GM10847 (cell line): ENCODE data around the gene HOXA3.

Experiments used
- POLR2A ChIP-seq: IDR thresholded peaks from 2 replicates; pipeline ENCODE4 v1.6.1; 2011; ENCODE audit not compliant: insufficient read length; ENCODE audit errors: extremely low read depth

Gene HOXA3

GRCh38 chr7:27166531-27167505 is 14.4 kb upstream of the HOXA3 start:
- no peak for TF ChIP-seq POLR2A

DNA sequence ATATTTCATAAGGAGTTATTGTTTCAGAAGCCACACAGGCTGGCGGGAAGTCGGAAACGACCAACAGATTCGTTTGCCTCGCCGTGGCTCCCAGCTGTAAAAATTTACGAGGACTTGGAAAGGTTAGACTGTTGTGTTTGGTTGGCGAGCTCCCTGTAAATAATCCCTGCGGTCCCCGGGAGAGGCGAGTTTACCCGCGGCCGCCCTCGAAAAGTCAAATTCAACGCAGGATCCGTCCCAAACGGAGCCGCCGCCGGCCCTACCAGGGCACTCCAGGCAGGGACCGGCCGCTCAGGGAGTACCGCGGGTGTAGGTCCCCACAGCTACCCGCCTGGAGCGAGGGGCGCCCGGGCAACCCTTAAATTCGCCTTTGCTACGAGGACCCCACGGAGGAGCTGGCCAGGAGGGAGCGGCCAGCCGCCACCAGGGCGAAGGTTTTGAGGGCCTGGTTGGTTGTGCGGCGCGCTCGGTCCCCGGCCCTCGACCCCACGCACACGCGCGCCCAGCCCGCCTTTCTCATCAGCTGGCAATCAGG is 13.7 kb upstream of the HOXA3 start:
- TF ChIP-seq POLR2A = no peak

DNA sequence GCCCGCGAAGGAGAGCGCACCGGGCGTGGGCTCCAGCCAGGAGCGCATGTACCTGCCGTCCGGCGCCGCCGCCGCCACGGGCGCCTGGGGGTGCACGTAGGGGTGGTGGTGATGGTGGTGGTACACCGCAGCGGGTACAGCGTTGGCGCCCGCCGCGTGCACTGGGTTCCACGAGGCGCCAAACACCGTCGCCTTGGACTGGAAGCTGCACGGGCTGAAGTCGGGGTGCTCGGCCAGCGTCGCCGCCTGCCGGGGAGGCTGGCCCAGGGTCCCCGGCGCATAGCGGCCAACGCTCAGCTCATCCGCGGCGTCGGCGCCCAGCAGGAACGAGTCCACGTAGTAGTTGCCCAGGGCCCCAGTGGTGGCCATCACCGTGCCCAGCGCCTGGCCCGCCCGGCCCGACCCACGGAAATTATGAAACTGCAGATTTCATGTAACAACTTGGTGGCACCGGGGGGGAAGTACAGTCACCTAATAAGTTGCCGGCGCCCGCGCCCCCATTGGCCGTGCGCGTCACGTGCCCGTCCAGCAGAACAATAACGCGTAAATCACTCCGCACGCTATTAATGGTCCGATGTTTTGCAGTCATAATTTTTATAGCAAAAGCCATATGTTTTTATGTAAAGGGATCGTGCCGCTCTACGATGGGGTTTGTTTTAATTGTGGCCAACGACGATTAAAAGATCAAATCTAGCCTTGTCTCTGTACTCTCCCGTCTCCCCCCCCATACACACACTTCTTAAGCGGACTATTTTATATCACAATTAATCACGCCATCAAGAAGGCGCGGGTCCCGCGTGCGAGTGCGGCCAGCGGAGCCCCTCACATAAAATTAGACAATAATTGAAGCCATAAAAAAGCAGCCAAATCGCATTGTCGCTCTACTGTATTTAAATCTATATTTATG is 13.0 kb upstream of the HOXA3 start, which contains the start of gene HOXA9:
Gene HOXA9, minus strand, starts transcription at position 449 of the 907 bp plus-strand sequence. Its CDS starts 80 bp downstream, at position 369.
- TF ChIP-seq POLR2A = no peak

- TF ChIP-seq POLR2A = no peak
Observed at GRCh38 chr7:27164367-27165088, 12.1 kb upstream of the HOXA3 start.

- TF ChIP-seq POLR2A = no peak
Observed at GRCh38 chr7:27164045-27164366, 11.6 kb upstream of the HOXA3 start.

DNA sequence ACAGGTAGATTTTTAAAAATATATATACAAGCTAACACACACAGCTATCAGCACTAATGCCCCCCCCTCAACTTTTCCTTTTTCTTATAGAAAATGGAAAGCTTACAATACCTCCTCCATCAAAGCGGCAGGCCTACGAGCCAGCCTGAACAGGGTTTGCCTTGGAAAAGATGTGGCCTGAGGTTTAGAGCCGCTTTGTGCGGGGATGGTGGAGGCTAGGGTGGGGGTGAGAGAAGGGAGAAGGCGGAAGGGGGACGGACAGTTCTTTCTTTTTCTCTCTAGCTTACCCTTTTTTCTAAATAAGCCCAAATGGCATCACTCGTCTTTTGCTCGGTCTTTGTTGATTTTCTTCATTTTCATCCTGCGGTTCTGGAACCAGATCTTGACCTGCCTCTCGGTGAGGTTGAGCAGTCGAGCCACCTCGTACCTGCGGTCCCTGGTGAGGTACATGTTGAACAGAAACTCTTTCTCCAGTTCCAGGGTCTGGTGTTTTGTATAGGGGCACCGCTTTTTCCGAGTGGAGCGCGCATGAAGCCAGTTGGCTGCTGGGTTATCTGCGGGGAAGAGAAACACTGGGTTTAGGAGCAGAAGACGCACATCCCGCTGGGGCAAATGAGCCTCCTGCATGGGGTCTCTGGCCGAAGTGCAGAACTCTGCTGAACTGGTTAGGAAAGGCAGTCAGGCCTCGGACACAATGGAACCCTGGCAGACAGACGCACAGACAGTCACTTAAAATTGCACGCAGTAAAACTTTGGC is 11.1 kb upstream of the HOXA3 start:
- TF ChIP-seq POLR2A = no peak

GRCh38 chr7:27162561-27163287 is 10.3 kb upstream of the HOXA3 start:
- no peak for TF ChIP-seq POLR2A

GRCh38 chr7:27161721-27162560 is 9.6 kb upstream of the HOXA3 start:
- no peak for TF ChIP-seq POLR2A

- TF ChIP-seq POLR2A = no peak
Observed at GRCh38 chr7:27161214-27161720, 8.9 kb upstream of the HOXA3 start.

- no peak for TF ChIP-seq POLR2A
Observed at GRCh38 chr7:27160546-27161213, 8.3 kb upstream of the HOXA3 start.

DNA sequence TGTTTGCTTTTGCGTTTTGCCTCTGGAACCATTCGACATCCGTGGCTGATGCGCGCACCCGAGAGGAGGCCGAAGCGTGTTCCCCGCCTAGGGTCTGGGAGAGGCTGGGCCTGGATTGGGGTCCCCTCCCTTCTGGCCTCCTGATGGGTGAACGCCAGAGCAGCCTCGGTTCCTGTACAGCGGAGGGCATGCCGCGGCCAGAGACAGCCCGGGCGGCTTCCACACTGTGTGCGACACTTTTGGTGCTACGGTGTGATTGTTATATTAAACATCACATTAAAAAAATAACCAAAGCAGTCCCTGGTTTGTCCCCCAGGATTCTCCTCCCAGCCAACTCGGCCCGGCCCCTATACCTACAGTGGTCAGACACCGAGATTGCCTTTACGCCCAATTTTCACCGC is 7.8 kb upstream of the HOXA3 start:
- TF ChIP-seq POLR2A = no peak
